Left ventricle myocardium inferior (tissue), 1 donor: Measurements from ENCODE around the gene TMEM132C. TPM values are rescaled to one million over a fixed set of nuclear protein-coding genes. Genes with fewer than 3 reads are reported as not detected.

Experiments
- DNase-seq: peaks from one replicate; pipeline ENCODE4 v3.0.0-alpha.2; 2020
- H3K27ac ChIP-seq: fragments of 200-600 bp; replicated peaks from 2 replicates; pipeline ENCODE4 v1.8.0; 2021
- H3K27me3 ChIP-seq: fragments of 200-600 bp; 2 replicates; pipeline ENCODE4 v1.8.0; 2021; ENCODE audit warnings: low read depth
- H3K36me3 ChIP-seq: fragments of 200-600 bp; 2 replicates; pipeline ENCODE4 v1.8.0; 2021
- H3K4me1 ChIP-seq: fragments of 200-600 bp; 2 replicates; pipeline ENCODE4 v1.8.0; 2021
- H3K4me3 ChIP-seq: fragments of 200-600 bp; 2 replicates; pipeline ENCODE4 v1.8.0; 2021; ENCODE audit warnings: mild to moderate bottlenecking, moderate library complexity
- H3K9me3 ChIP-seq: fragments of 200-600 bp; replicated peaks from 2 replicates; pipeline ENCODE4 v1.8.0; 2021
- CTCF ChIP-seq: fragments of 200-600 bp; IDR thresholded peaks from 2 replicates; pipeline ENCODE4 v1.8.0; 2021; ENCODE audit warnings: antibody characterized with exemption, mild to moderate bottlenecking, borderline replicate concordance
- intact Hi-C: fragments of 100-400 bp; cut with micrococcal nuclease; formaldehyde crosslinking; loops from one replicate; pipeline ENCODE4 v1.11.0; 2022
- total RNA-seq: library from RNA; stranded (reverse); fragmentation: NEBNext Ultra II Directional; extraction: Animal tissue kit (Norgen Biotek cat#: 25700); gene quantifications from one replicate; pipeline ENCODE4 v1.2.1, GENCODE V29; 2021
- donor health status: DM: no; HTN: yes; CAD: no; lungs with severe emphysema.

The TMEM132C gene
- total RNA-seq, 1 donor from 2014 or later, result 1.8 TPM

- Histone ChIP-seq H3K36me3 (no peaks in the 10 kb centered on the region), H3K9me3 (no peaks in the 10 kb centered on the region), H3K4me3 (no peak overlapping the region), H3K4me1 (no peaks in the 10 kb centered on the region), H3K27me3 (peaks cover 24% of the 10 kb centered on the region), H3K27ac (no peak overlapping the region)
- TF ChIP-seq CTCF, result no peak
- intact Hi-C loops, result no loop called here
- no peak for DNase-seq
Observed at GRCh38 chr12:128408669-128409068, 141.7 kb downstream of the TMEM132C start.

- H3K4me3 ChIP-seq, result no peak overlapping the region
- no peak overlapping the region for H3K27ac ChIP-seq
- DNase-seq, result no peak
- no peaks in the 10 kb centered on the region for H3K4me1 ChIP-seq
- intact Hi-C loops, result no loop called here
- peaks cover 15% of the 10 kb centered on the region for H3K27me3 ChIP-seq
- H3K36me3 ChIP-seq, result no peaks in the 10 kb centered on the region
- no peaks in the 10 kb centered on the region for H3K9me3 ChIP-seq
- TF ChIP-seq CTCF, result no peak
Observed at GRCh38 chr12:128415036-128415560, 148.1 kb downstream of the TMEM132C start.

- H3K36me3 ChIP-seq, result no peaks in the 10 kb centered on the region
- DNase-seq, result no peak
- peaks cover 20% of the 10 kb centered on the region for H3K27me3 ChIP-seq
- TF ChIP-seq CTCF, result no peak
- no peaks in the 10 kb centered on the region for H3K9me3 ChIP-seq
- no peak overlapping the region for H3K4me3 ChIP-seq
- intact Hi-C loops, result no loop called here
- H3K27ac ChIP-seq, result no peak overlapping the region
- no peaks in the 10 kb centered on the region for H3K4me1 ChIP-seq
Observed at GRCh38 chr12:128418944-128419343, 152.0 kb downstream of the TMEM132C start.

- no peak for TF ChIP-seq CTCF
- H3K36me3 ChIP-seq, result no peaks in the 10 kb centered on the region
- DNase-seq, result no peak
- H3K4me3 ChIP-seq, result no peak overlapping the region
- intact Hi-C loops, result no loop called here
- no peaks in the 10 kb centered on the region for H3K4me1 ChIP-seq
- peaks cover 19% of the 10 kb centered on the region for H3K27me3 ChIP-seq
- no peak overlapping the region for H3K27ac ChIP-seq
- no peaks in the 10 kb centered on the region for H3K9me3 ChIP-seq
Observed at GRCh38 chr12:128420163-128420562, 153.2 kb downstream of the TMEM132C start.

- Histone ChIP-seq H3K4me3 (no peak overlapping the region), H3K27me3 (peaks cover 14% of the 10 kb centered on the region), H3K9me3 (no peaks in the 10 kb centered on the region), H3K27ac (no peak overlapping the region), H3K36me3 (no peaks in the 10 kb centered on the region), H3K4me1 (no peaks in the 10 kb centered on the region)
- DNase-seq, result no peak
- intact Hi-C loops, result no loop called here
- no peak for TF ChIP-seq CTCF
Observed at GRCh38 chr12:128421375-128421774, 154.4 kb downstream of the TMEM132C start.
